ENCODE results near the gene SAMD8.

Gene SAMD8

GRCh38 chr10:75070961-75071428 lies 40.5 kb upstream of the SAMD8 start:
- no peak overlapping the region for H3K9ac ChIP-seq (ENCODE audit: low read length in 5 of 5)

GRCh38 chr10:75071756-75072155 lies 39.7 kb upstream of the SAMD8 start:
- Histone ChIP-seq H3K4me3 (ENCODE audit: low read depth in 1 of 5, low read length in 5 of 5) (no peak overlapping the region), H3K4me1 (ENCODE audit: control insufficient read depth in 5 of 5, insufficient read depth in 5 of 5, low read length in 5 of 5) (peaks cover 0 to 6% (median 0%) of the 10 kb centered on the region in 5 donors), H3K9me3 (ENCODE audit: control insufficient read depth in 5 of 5, low read length in 5 of 5) (no peaks in the 10 kb centered on the region), H3K27ac (ENCODE audit: low read depth, low read length) (no peak overlapping the region), H3K36me3 (ENCODE audit: control insufficient read depth in 5 of 5, insufficient read depth in 5 of 5, low read length in 5 of 5) (no peaks in the 10 kb centered on the region), H3K27me3 (ENCODE audit: control insufficient read depth in 5 of 5, insufficient read depth in 4 of 5, low read length in 5 of 5) (no peaks in the 10 kb centered on the region), H3K9ac (ENCODE audit: low read length in 5 of 5) (no peak overlapping the region)

More at GRCh38 chr10:75070961-75071428, 40.5 kb upstream of the SAMD8 start:
- Histone ChIP-seq H3K4me3 (ENCODE audit: low read depth in 1 of 5, low read length in 5 of 5) (no peak overlapping the region), H3K27me3 (ENCODE audit: control insufficient read depth in 5 of 5, insufficient read depth in 4 of 5, low read length in 5 of 5) (no peaks in the 10 kb centered on the region), H3K36me3 (ENCODE audit: control insufficient read depth in 5 of 5, insufficient read depth in 5 of 5, low read length in 5 of 5) (no peaks in the 10 kb centered on the region), H3K4me1 (ENCODE audit: control insufficient read depth in 5 of 5, insufficient read depth in 5 of 5, low read length in 5 of 5) (peaks cover 0 to 6% (median 0%) of the 10 kb centered on the region in 5 donors), H3K27ac (ENCODE audit: low read depth, low read length) (no peak overlapping the region), H3K9me3 (ENCODE audit: control insufficient read depth in 5 of 5, low read length in 5 of 5) (no peaks in the 10 kb centered on the region)

- Histone ChIP-seq H3K4me3 (ENCODE audit: low read depth in 1 of 5, low read length in 5 of 5) (no peak overlapping the region), H3K4me1 (ENCODE audit: control insufficient read depth in 5 of 5, insufficient read depth in 5 of 5, low read length in 5 of 5) (peaks cover 0 to 6% (median 0%) of the 10 kb centered on the region in 5 donors), H3K9me3 (ENCODE audit: control insufficient read depth in 5 of 5, low read length in 5 of 5) (no peaks in the 10 kb centered on the region), H3K9ac (ENCODE audit: low read length in 5 of 5) (no peak overlapping the region), H3K27me3 (ENCODE audit: control insufficient read depth in 5 of 5, insufficient read depth in 4 of 5, low read length in 5 of 5) (no peaks in the 10 kb centered on the region), H3K36me3 (ENCODE audit: control insufficient read depth in 5 of 5, insufficient read depth in 5 of 5, low read length in 5 of 5) (no peaks in the 10 kb centered on the region), H3K27ac (ENCODE audit: low read depth, low read length) (no peak overlapping the region)
These were observed 38.7 kb upstream of the SAMD8 start for GRCh38 chr10:75072727-75073126.

- no peak overlapping the region for H3K9ac ChIP-seq (ENCODE audit: low read length in 5 of 5)
These were observed 38.0 kb upstream of the SAMD8 start for GRCh38 chr10:75073442-75073841.

GRCh38 chr10:75074711-75075445 lies 36.6 kb upstream of the SAMD8 start:
- H3K27ac ChIP-seq (ENCODE audit: low read depth, low read length): no peak overlapping the region
- H3K4me1 ChIP-seq (ENCODE audit: control insufficient read depth in 5 of 5, insufficient read depth in 5 of 5, low read length in 5 of 5): peaks cover 0 to 6% (median 0%) of the 10 kb centered on the region in 5 donors
- no peaks in the 10 kb centered on the region for H3K36me3 ChIP-seq (ENCODE audit: control insufficient read depth in 5 of 5, insufficient read depth in 5 of 5, low read length in 5 of 5)
- no peak overlapping the region for H3K9ac ChIP-seq (ENCODE audit: low read length in 5 of 5)
- no peak overlapping the region for H3K4me3 ChIP-seq (ENCODE audit: low read depth in 1 of 5, low read length in 5 of 5)
- H3K9me3 ChIP-seq (ENCODE audit: control insufficient read depth in 5 of 5, low read length in 5 of 5): no peaks in the 10 kb centered on the region
- no peaks in the 10 kb centered on the region for H3K27me3 ChIP-seq (ENCODE audit: control insufficient read depth in 5 of 5, insufficient read depth in 4 of 5, low read length in 5 of 5)

More at GRCh38 chr10:75073442-75073841, 38.0 kb upstream of the SAMD8 start:
- H3K9me3 ChIP-seq (ENCODE audit: control insufficient read depth in 5 of 5, low read length in 5 of 5): no peaks in the 10 kb centered on the region
- no peak overlapping the region for H3K4me3 ChIP-seq (ENCODE audit: low read depth in 1 of 5, low read length in 5 of 5)
- no peaks in the 10 kb centered on the region for H3K36me3 ChIP-seq (ENCODE audit: control insufficient read depth in 5 of 5, insufficient read depth in 5 of 5, low read length in 5 of 5)
- no peak overlapping the region for H3K27ac ChIP-seq (ENCODE audit: low read depth, low read length)
- peaks cover 0 to 6% (median 0%) of the 10 kb centered on the region in 5 donors for H3K4me1 ChIP-seq (ENCODE audit: control insufficient read depth in 5 of 5, insufficient read depth in 5 of 5, low read length in 5 of 5)
- no peaks in the 10 kb centered on the region for H3K27me3 ChIP-seq (ENCODE audit: control insufficient read depth in 5 of 5, insufficient read depth in 4 of 5, low read length in 5 of 5)

- H3K27me3 ChIP-seq (ENCODE audit: control insufficient read depth in 5 of 5, insufficient read depth in 4 of 5, low read length in 5 of 5): no peaks in the 10 kb centered on the region
- no peak overlapping the region for H3K9ac ChIP-seq (ENCODE audit: low read length in 5 of 5)
- no peaks in the 10 kb centered on the region for H3K36me3 ChIP-seq (ENCODE audit: control insufficient read depth in 5 of 5, insufficient read depth in 5 of 5, low read length in 5 of 5)
- H3K4me3 ChIP-seq (ENCODE audit: low read depth in 1 of 5, low read length in 5 of 5): no peak overlapping the region
- peaks cover 0 to under 1% (median 0%) of the 10 kb centered on the region in 5 donors for H3K4me1 ChIP-seq (ENCODE audit: control insufficient read depth in 5 of 5, insufficient read depth in 5 of 5, low read length in 5 of 5)
- peaks cover 0 to 3% (median 3%) of the 10 kb centered on the region in 5 donors for H3K9me3 ChIP-seq (ENCODE audit: control insufficient read depth in 5 of 5, low read length in 5 of 5)
- no peak overlapping the region for H3K27ac ChIP-seq (ENCODE audit: low read depth, low read length)
These were observed 35.1 kb upstream of the SAMD8 start for GRCh38 chr10:75076348-75076747.

GRCh38 chr10:75079436-75080083 lies 31.9 kb upstream of the SAMD8 start:
- H3K4me3 ChIP-seq (ENCODE audit: low read depth in 1 of 5, low read length in 5 of 5): no peak overlapping the region
- H3K36me3 ChIP-seq (ENCODE audit: control insufficient read depth in 5 of 5, insufficient read depth in 5 of 5, low read length in 5 of 5): no peaks in the 10 kb centered on the region
- H3K27me3 ChIP-seq (ENCODE audit: control insufficient read depth in 5 of 5, insufficient read depth in 4 of 5, low read length in 5 of 5): no peaks in the 10 kb centered on the region
- H3K4me1 ChIP-seq (ENCODE audit: control insufficient read depth in 5 of 5, insufficient read depth in 5 of 5, low read length in 5 of 5): no peaks in the 10 kb centered on the region
- H3K9ac ChIP-seq (ENCODE audit: low read length in 5 of 5): no peak overlapping the region
- no peak overlapping the region for H3K27ac ChIP-seq (ENCODE audit: low read depth, low read length)
- peaks cover 0 to 8% (median 6%) of the 10 kb centered on the region in 5 donors for H3K9me3 ChIP-seq (ENCODE audit: control insufficient read depth in 5 of 5, low read length in 5 of 5)

GRCh38 chr10:75080554-75080953 lies 30.9 kb upstream of the SAMD8 start:
- peaks cover 0 to 8% (median 6%) of the 10 kb centered on the region in 5 donors for H3K9me3 ChIP-seq (ENCODE audit: control insufficient read depth in 5 of 5, low read length in 5 of 5)
- no peak overlapping the region for H3K27ac ChIP-seq (ENCODE audit: low read depth, low read length)
- H3K36me3 ChIP-seq (ENCODE audit: control insufficient read depth in 5 of 5, insufficient read depth in 5 of 5, low read length in 5 of 5): no peaks in the 10 kb centered on the region
- H3K4me1 ChIP-seq (ENCODE audit: control insufficient read depth in 5 of 5, insufficient read depth in 5 of 5, low read length in 5 of 5): no peaks in the 10 kb centered on the region
- no peak overlapping the region for H3K9ac ChIP-seq (ENCODE audit: low read length in 5 of 5)
- no peak overlapping the region for H3K4me3 ChIP-seq (ENCODE audit: low read depth in 1 of 5, low read length in 5 of 5)
- H3K27me3 ChIP-seq (ENCODE audit: control insufficient read depth in 5 of 5, insufficient read depth in 4 of 5, low read length in 5 of 5): no peaks in the 10 kb centered on the region

- Histone ChIP-seq H3K4me1 (ENCODE audit: control insufficient read depth in 5 of 5, insufficient read depth in 5 of 5, low read length in 5 of 5) (no peaks in the 10 kb centered on the region), H3K27me3 (ENCODE audit: control insufficient read depth in 5 of 5, insufficient read depth in 4 of 5, low read length in 5 of 5) (no peaks in the 10 kb centered on the region)
These were observed 30.1 kb upstream of the SAMD8 start for GRCh38 chr10:75081379-75081778.

More at GRCh38 chr10:75081379-75081778, 30.1 kb upstream of the SAMD8 start:
- no peaks in the 10 kb centered on the region for H3K36me3 ChIP-seq (ENCODE audit: control insufficient read depth in 5 of 5, insufficient read depth in 5 of 5, low read length in 5 of 5)
- peaks cover 0 to 8% (median 6%) of the 10 kb centered on the region in 5 donors for H3K9me3 ChIP-seq (ENCODE audit: control insufficient read depth in 5 of 5, low read length in 5 of 5)
- H3K27ac ChIP-seq (ENCODE audit: low read depth, low read length): no peak overlapping the region
- H3K9ac ChIP-seq (ENCODE audit: low read length in 5 of 5): no peak overlapping the region
- H3K4me3 ChIP-seq (ENCODE audit: low read depth in 1 of 5, low read length in 5 of 5): no peak overlapping the region

All from subcutaneous abdominal adipose tissue (tissue), 5 donors.